Keratinocyte (primary cell): ENCODE data around the gene LRP1B.

ENCODE experiments used
- CTCF ChIP-seq, 3 experiments: IDR thresholded peaks in 1 of 3; conservative IDR thresholded peaks in 1 of 3; optimal IDR thresholded peaks in 1 of 3; 2 replicates in 2 of 3; 3 replicates in 1 of 3; pipeline versions ENCODE3 to v1.5.1; 2011; ENCODE audit warnings: low read length in 3 of 3, mild to moderate bottlenecking in 3 of 3, moderate library complexity in 2 of 3, control low read depth in 1 of 3, inconsistent platforms in 1 of 3; ENCODE audit not compliant: insufficient read depth in 2 of 3; ENCODE audit errors: extremely low read depth in 1 of 3
- EZH2 ChIP-seq: IDR thresholded peaks from one replicate; pipeline ENCODE4 v1.6.1; 2012; ENCODE audit warnings: inconsistent platforms, mild to moderate bottlenecking, low read length, moderate library complexity

- TF ChIP-seq CTCF (optimal IDR thresholded peaks at IDR 0.05 in 1 of 3, IDR thresholded peaks at IDR 0.05 in 1 of 3, conservative IDR thresholded peaks at IDR 0.05 in 1 of 3; ENCODE audit: extremely low read depth in 1 of 3, insufficient read depth in 2 of 3, low read length in 3 of 3) (no peak), EZH2 (no peak)
Observed at GRCh38 chr2:142124706-142125105, 6.1 kb downstream of the LRP1B start.
